Measurements from ENCODE around the gene CEACAM18. TPM values are rescaled to one million over a fixed set of nuclear protein-coding genes. Genes with fewer than 3 reads are reported as not detected.

CEACAM18 gene
- total and polyA plus RNA-seq, 2 of the 8 experiments (the other 6 are each of a cell fraction or from before 2014, with no cell fraction given): not detected

- TF ChIP-seq CHD7 (IDR thresholded peaks at IDR 0.05; ENCODE audit: insufficient replicate concordance, low read length): no peak
These were observed 1.4 kb downstream of the CEACAM18 start (continued) for GRCh38 chr19:51479531-51480331.

Data from H1 (cell line).